ENCODE measurements around the gene ASTN2.

ASTN2 gene

DNA sequence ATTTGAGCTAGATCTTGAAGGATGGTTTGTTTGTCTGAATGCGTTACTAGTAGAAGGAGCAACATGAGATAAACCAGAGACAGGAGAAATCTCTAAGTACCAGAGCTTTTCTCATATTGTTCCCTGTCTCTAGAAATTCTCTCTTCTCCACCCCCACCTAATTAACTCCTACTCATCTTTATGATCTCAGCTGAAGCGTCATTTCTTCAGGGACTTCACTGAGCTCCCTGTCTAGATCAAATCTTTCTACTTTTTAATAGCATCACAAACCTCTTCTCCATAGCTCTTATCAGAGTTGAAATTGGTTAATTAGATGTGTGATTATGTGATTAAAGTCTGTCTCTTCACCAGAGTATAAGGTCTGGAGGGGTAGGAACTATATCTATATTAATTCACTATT lies 1035.0 kb downstream of the ASTN2 start:
- no peak for DNase-seq (ENCODE audit: low read depth)

DNA sequence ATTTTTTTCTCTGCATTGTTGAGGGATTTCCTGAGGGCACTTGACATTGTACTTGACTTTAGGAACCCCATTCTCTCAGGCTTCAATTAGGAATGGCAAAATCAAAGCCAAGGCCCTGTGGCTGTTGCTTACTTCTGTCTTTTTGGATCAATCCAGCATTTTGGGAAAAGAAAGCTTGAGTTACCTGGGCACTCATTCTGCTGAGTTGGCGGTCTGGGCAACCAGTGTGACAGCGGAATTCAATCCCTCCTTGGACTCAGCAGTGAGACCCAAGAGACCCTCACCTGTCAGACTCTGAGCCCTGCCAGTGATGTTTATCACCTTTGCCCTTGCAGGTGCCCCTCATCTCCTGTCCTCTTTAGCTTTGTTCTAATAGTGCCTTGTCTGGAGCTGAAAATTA lies 1036.0 kb downstream of the ASTN2 start:
- DNase-seq (ENCODE audit: low read depth): no peak

DNA sequence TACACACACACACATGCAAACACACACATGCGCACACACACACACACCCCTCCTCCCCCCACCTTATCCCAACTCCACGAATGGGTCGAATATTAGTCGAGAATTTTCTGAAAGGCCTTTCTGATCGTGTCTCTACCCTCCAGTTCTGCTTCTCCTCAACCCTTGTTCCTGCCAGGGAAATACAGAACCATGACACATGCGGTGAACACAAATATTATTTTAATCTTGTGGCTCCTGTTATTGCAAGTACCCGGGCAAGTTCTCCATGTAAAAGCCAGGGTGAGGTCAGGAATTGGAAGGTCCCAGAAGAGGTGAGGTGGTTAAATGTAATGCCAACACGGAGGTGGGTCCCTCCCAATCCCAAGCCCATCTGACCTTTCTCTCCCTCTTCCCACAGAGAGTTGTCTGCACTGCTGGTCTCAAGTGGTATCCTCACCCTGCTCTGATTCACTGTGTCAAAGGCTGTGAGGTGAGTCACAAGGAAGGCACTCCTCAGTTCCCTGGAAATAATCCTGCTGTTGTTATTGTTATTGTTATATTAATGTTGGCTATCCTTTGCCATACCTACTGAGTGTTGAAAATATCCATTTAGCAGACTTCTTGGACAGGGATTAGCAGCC lies 1037.6 kb downstream of the ASTN2 start:
- DNase-seq (ENCODE audit: low read depth): peak; percentile 56
